Jurkat, Clone E6-1 (cell line): ENCODE measurements around the gene ARID1B.

Source experiments
- DNase-seq: peaks from one replicate; pipeline ENCODE4 v3.0.0-alpha.2; 2011; ENCODE audit warnings: low read depth, low spot score
- H3K4me3 ChIP-seq: 2 replicates; pipeline ENCODE4 v1.5.1; 2011; ENCODE audit warnings: mild to moderate bottlenecking, low read length, control low read depth, moderate library complexity

The ARID1B gene

GRCh38 chr6:156916130-156916801 is 139.1 kb downstream of the ARID1B start:
- no peak for DNase-seq
- no peak overlapping the region for H3K4me3 ChIP-seq

GRCh38 chr6:156917213-156917612 is 140.0 kb downstream of the ARID1B start:
- DNase-seq = no peak
- H3K4me3 ChIP-seq = no peak overlapping the region

GRCh38 chr6:156918647-156919046 is 141.5 kb downstream of the ARID1B start:
- H3K4me3 ChIP-seq = no peak overlapping the region
- DNase-seq = no peak

- DNase-seq = no peak
- H3K4me3 ChIP-seq = no peak overlapping the region
Measured at GRCh38 chr6:156919370-156919769, 142.2 kb downstream of the ARID1B start.

- H3K4me3 ChIP-seq = no peak overlapping the region
- DNase-seq = no peak
Measured at GRCh38 chr6:156919814-156920369, 142.7 kb downstream of the ARID1B start.

GRCh38 chr6:156924246-156924645 is 147.1 kb downstream of the ARID1B start:
- no peak for DNase-seq
- no peak overlapping the region for H3K4me3 ChIP-seq

GRCh38 chr6:156925026-156925425 is 147.8 kb downstream of the ARID1B start:
- no peak for DNase-seq
- no peak overlapping the region for H3K4me3 ChIP-seq

- DNase-seq = peak; percentile 8
- H3K4me3 ChIP-seq = no peak overlapping the region
Measured at GRCh38 chr6:156925718-156926607, 148.8 kb downstream of the ARID1B start.

GRCh38 chr6:156928126-156928525 is 150.9 kb downstream of the ARID1B start:
- no peak for DNase-seq
- no peak overlapping the region for H3K4me3 ChIP-seq

GRCh38 chr6:156928972-156929371 is 151.8 kb downstream of the ARID1B start:
- no peak overlapping the region for H3K4me3 ChIP-seq
- DNase-seq = no peak

- DNase-seq = no peak
- no peak overlapping the region for H3K4me3 ChIP-seq
Measured at GRCh38 chr6:156931283-156931682, 154.1 kb downstream of the ARID1B start.

GRCh38 chr6:156933201-156934068 is 156.3 kb downstream of the ARID1B start:
- H3K4me3 ChIP-seq = no peak overlapping the region
- DNase-seq = no peak

GRCh38 chr6:156934069-156934460 is 156.9 kb downstream of the ARID1B start:
- H3K4me3 ChIP-seq = no peak overlapping the region
- DNase-seq = no peak

GRCh38 chr6:156935000-156935399 is 157.8 kb downstream of the ARID1B start:
- H3K4me3 ChIP-seq = no peak overlapping the region
- DNase-seq = no peak

- no peak overlapping the region for H3K4me3 ChIP-seq
- no peak for DNase-seq
Measured at GRCh38 chr6:156938143-156938542, 161.0 kb downstream of the ARID1B start.

- no peak for DNase-seq
- H3K4me3 ChIP-seq = no peak overlapping the region
Measured at GRCh38 chr6:156940221-156940620, 163.0 kb downstream of the ARID1B start.

- DNase-seq = peak; percentile 8
Measured at GRCh38 chr6:156942266-156942665, 165.1 kb downstream of the ARID1B start.

GRCh38 chr6:156943166-156943565 is 166.0 kb downstream of the ARID1B start:
- H3K4me3 ChIP-seq = no peak overlapping the region
- DNase-seq = no peak

More at GRCh38 chr6:156942266-156942665, 165.1 kb downstream of the ARID1B start:
- H3K4me3 ChIP-seq = no peak overlapping the region

- no peak overlapping the region for H3K4me3 ChIP-seq
- no peak for DNase-seq
Measured at GRCh38 chr6:156943816-156944215, 166.6 kb downstream of the ARID1B start.
